HG02885 (cell line): ENCODE measurements around the gene PARP6.

Experiments used
- ATAC-seq: cut with Tn5 transposase; IDR thresholded peaks from one replicate; pipeline ENCODE4 v1.9.1; 2021; ENCODE audit warnings: mild to moderate bottlenecking; ENCODE audit not compliant: unreplicated experiment, poor library complexity

Gene PARP6

DNA sequence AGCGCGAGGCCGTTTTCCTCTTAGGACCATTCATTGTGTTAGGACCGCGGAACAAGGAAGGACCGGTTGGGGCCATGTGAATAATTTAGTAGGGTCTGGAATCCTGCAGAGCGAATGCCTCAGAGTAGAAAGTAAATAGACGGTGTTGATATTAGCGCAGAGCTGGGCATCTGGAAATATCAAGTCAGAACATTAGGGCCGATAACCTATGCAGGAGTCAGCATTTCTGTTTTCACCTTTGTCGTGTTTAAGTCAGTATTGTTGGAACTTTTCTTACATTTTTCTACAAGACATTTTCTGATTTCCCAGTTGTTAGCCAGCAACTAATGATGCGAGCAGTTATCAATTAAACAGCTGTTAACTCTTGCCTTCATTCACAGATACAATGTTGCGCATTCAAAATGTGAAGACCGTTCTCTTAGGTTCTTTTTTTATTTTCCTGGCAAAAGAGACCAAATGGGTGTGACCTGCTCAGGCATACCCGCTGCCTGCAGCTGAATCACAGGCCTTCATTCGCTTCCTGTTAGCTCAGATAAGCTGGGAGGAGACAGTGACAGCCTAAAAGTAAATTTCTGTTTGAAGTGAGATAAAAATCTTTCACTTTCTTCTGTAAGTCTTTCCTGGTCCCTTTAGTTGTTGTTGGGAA, 40.4 kb downstream of the PARP6 start:
- ATAC-seq = peak; percentile 0

DNA sequence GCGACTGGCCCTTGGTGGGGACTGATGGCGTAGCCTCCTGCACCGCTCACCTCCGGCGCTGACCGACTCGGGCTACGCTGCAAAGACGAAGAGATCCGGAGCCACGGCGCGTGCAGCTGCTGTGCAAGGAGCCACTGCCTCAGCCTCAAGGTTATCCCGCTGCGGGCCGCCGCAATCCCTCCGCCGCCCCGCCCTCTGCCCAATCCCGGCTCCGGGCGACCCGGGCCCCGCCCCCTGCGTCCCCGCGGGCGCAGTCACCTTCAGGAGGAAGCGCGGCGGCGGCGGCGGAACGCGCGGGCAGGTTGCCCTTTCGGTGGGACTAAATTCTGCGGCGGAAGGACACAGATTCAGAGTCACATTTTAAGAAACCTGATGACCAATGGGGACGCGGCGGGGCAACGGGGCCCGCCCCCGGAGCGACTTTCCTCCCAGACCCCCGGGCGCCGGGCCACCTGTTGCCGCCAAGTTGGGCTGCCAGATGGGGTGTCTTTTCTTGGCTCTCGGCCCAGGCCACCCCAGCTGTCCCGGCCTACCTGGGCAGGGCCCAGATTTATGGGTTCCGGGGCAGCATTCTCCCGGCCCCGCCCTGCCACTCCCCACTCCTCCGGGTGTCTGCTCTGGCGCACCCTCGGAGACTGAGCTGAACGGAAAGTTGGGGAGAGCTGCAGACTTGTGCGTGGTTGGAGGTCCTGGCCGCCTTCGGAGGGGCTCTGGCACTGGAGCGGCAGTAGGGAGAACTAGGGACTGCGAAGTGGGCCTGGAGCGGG, 41.1 kb downstream of the PARP6 start, which contains the start of gene PKM:
PKM (minus strand) TSS at position 125 of the 767 bp plus-strand sequence. CDS start 12,093 bp downstream, outside the sequence.
- ATAC-seq = peak; percentile 49

DNA sequence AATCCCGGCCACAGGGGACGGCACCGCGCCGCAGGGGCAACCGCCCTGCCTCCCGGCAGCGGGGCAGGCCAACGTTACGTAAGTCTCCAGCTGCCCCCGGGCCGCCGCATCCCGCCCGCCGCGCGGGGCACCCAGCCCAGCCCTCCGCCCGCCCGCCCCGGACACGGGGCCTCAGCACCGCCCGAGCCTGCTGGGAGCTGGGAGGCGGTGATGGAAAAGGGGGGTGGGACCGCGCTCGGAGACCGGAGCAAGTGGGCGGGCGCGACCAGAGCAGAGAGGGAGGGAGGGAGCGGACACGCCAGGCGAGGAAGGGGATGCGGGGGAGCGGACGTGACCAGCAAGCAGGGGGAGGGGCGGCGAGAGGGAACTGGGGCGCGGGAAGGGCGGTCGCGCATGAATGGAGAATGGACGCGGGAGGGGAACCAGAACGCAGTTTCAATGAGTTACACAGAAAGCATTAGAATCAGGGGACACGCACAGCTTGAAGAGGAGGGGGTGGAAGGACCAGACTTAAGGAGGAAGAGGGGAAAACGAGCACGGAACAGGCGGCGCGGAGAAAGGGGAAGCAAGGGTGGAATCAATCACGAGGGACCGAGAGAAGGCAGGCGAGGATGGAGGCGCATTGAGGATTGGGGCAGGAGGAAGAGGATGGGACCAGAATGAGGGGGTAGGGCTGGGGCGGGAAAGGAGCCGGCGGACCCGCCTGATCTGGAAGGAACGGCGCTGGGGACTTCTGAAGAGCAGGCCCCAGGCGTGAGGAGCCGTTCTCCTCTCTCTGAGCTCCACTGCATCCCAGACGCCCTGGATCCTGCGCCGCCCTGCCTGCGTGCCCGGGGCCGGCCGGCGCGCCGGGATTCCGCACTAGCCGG, 41.9 kb downstream of the PARP6 start:
- no peak for ATAC-seq

DNA sequence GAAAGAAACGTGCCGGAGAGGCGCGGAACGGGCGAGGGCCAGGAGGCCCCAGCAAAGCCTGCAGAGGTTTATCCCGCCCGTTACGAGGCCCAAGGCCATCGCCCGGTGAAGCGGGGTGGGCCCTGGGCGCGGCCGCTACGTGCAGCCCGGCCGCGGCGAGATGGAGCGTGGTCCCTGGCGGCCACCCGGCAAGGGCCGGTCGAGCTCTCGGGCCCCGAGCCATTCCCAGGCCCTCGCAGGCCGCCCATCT, 42.5 kb downstream of the PARP6 start:
- no peak for ATAC-seq

GRCh38 chr15:72229076-72229946, 43.0 kb downstream of the PARP6 start:
- no peak for ATAC-seq

DNA sequence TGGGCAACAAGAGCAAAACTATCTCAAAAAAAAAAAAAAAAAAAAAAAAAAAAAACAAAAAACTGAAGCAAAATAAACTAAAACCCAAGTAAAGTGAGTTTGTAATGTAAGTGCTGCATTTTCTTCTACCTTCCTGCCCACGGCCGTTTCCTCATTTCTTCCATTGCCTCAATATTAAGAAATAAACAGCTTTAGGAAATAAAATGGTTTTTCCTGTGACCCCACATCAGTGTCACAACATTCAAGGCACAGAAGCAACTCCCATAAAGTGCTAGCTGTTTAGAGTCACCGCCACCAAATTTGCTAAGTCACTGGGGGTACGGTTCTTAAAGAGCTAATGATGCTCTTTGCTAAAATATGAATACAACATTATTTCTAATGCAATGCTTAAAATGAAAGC, 44.6 kb downstream of the PARP6 start:
- ATAC-seq = no peak

DNA sequence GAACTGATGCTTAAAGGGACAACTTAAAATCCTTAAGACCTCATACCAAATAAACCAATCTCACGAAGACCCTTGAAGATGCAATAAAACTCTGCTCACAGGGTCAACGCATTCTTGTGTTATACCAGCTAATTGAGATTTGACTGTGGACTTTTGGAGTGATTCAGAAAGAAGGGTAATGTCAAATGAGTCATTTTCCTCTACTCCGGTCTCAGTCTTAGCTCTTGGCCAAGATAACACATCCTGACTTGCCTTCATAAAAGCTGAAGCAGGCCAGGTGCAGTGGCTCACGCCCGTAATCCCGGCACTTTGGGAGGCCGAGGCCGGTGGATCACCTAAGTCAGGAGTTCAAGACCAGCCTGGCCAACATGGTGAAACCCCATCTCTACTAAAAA, 45.2 kb downstream of the PARP6 start:
- ATAC-seq = no peak

DNA sequence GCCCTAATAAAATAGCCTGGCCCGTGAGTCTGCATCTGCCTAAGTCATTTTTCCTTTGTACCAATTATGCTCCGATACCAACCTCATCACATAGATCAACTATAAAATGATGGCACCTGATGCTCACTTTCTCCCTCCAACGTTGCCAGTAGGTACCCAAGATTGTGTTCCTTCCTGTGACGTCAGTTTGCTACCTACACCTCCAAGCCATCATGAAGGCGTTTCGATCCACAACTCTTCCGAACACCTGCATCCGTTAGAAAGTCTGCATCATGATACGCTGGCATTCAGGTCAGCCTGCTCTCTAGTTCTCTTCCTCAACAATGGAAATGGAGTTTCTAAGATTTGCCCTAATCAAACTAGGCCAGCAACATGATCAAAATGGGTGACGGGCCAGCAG, 49.1 kb downstream of the PARP6 start:
- ATAC-seq = no peak

GRCh38 chr15:72222393-72222792, 50.0 kb downstream of the PARP6 start:
- ATAC-seq = no peak

DNA sequence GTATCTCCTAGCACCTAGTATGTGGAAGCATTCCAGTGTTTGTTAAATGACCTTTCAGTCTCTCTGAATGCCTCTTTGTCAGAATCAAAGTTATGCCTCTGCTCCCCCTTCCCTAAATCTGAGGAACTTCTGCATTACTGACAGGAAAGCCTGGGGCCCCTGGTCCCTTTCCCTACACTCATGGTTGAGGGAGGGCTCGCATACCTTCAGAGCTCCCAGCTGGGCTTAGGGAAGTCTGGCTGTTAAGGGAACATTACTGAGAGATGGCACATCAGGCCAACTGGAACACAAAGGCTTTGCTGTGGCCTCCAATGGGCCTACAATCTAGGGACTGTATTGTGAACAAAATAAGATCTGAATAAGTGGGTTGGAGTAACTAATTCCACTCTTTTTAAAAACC, 51.7 kb downstream of the PARP6 start:
- no peak for ATAC-seq

DNA sequence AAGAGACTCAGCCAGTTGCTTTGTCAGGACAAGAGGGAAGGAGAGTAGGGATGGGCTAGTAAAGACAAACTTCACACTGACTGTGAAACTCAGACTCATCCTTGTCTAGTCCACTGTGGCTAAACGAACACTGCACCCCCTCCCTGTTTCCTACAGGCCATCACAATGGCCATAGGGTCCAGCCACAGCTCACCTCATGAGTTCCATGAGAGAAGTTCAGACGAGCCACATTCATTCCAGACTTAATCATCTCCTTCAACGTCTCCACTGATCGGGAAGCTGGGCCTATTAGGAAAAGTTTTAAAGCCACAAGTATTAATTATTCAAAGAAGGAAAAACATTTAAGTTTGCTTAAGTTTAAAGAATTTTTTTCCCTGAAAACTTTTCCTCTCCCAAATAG, 55.1 kb downstream of the PARP6 start:
- ATAC-seq = no peak

DNA sequence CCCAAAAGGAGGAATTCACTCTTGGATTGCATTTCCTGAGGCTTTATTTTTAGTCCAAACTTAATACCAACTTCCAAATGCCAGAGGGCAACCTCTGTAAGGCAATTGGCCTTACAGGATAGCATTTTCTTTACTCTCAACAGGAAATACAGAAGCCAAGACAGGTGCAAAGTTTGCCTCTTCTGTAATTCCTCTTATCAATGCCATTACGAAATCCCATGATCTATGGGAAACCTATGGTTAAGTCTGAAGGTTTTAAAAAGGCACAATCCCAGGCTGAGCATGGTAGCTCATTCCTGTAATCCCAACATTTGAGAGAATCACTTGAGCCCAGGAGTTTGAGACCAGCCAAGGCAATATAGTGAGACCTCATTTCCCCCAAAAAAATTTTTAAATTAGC, 56.3 kb downstream of the PARP6 start:
- ATAC-seq = no peak

DNA sequence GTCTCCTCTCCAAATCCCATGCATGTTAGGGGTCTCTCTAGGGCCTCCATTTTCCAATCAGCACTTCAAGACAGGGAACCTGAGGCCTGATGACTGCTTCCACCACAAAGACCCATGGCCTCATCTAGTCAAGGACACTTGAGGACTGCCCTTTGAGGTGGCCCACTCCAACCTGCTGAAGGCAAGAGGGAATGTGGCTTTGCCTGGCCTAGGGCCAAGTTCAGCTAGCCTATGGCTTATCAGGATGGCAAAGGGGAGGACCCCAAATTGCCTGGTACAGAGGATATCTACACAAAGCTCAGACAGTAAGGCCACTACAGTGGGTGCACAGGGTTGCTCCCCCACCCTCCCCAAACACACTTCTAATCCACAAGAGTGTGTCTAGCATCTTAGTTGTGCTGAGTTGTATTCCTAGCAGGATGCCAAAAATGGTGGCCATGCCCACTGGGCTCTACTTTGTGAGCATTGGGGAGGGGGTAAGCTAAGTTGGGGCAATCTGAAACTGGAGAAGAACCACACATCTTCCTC, 64.7 kb downstream of the PARP6 start:
- ATAC-seq = no peak

DNA sequence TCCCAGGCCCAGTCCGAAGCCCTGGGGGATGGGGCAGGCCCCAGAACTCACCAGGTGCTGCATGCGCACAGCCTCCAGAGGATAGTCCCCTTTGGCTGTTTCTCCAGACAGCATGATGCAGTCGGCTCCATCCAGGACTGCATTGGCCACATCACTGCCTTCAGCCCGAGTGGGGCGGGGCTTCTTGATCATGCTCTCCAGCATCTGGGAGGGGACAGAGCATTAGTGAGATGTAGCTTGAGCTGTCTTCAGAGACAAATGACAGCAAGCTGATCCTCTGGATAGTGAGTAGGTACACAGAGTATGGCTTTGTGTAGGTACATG, 65.7 kb downstream of the PARP6 start:
- no peak for ATAC-seq

- no peak for ATAC-seq
Observed at GRCh38 chr15:72205896-72206676, 66.3 kb downstream of the PARP6 start.

DNA sequence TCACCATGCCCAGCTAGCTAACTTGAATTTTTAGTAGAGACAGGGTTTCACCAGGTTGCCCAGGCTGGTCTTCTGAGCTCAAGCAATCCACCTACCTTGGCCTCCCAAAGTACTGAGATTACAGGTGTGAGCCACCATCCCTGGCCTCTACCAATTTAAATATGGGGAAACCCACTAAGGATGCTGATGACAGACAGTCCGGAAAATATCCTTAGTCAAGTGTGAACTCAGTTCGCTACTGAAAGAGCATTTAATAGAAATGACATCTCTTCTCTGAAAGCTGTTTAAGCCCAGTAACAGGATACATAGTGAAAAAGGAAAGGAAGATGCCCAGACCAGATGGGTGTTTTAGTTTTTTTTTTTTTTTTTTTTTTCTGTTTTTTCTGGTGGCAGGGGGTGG, 67.1 kb downstream of the PARP6 start:
- ATAC-seq = no peak

- no peak for ATAC-seq
Observed at GRCh38 chr15:72203507-72203837, 68.9 kb downstream of the PARP6 start.

- no peak for ATAC-seq
Observed at GRCh38 chr15:72202801-72203506, 69.4 kb downstream of the PARP6 start.

DNA sequence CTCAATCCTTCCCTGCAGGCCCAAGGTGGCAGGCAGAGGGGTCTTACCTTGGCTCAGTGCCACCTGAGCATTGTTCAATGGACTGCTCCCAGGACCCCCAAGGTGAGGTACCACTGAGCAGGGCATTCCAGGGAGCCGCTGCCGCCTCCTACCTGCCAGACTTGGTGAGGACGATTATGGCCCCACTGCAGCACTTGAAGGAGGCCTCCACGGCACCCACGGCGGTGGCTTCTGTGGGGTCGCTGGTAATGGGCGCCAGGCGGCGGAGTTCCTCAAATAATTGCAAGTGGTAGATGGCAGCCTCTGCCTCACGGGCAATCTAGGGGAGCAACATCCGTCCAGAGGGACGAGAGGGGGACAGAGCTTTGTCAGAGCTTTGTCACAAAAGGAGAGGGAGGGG, 70.1 kb downstream of the PARP6 start:
- no peak for ATAC-seq
